ENCODE results near the gene DNAH7. TPM values are rescaled to one million over a fixed set of nuclear protein-coding genes. Genes with fewer than 3 reads are reported as not detected.

DNAH7 gene
- total RNA-seq, 1 experiment from 2014 or later = 0.09 TPM

- H3K9me3 ChIP-seq (ENCODE audit: control insufficient read depth, low read depth, low read length) = no peaks in the 10 kb centered on the region
- no peak overlapping the region for H4K5ac ChIP-seq (ENCODE audit: insufficient read length, low read depth, low read length)
- no peak overlapping the region for H2BK120ac ChIP-seq (ENCODE audit: low read depth, low read length, poor library complexity, severe bottlenecking)
- Mint-ChIP-seq H3K9me3 (peaks cover 26 to 29% of the 10 kb centered on the region in 2 experiments), H3K36me3 (ENCODE audit: insufficient read depth in 1 of 3, low read depth in 3 of 3) (peaks cover 18 to 29% (median 25%) of the 10 kb centered on the region in 3 experiments), H3K4me3 (no peak overlapping the region), H3K27ac (no peak overlapping the region), H3K4me1 (peaks cover 4 to 9% of the 10 kb centered on the region in 2 experiments), H3K27me3 (ENCODE audit: low read depth) (no peaks in the 10 kb centered on the region; the same call in none of the 2 replicates)
- no peaks in the 10 kb centered on the region for H3K79me2 ChIP-seq (ENCODE audit: insufficient read depth, low read length)
- no peak overlapping the region for H2BK20ac ChIP-seq (ENCODE audit: low read depth, low read length, poor library complexity, severe bottlenecking)
- H2BK5ac ChIP-seq (ENCODE audit: insufficient read length, low read length) = no peak overlapping the region
- H4K91ac ChIP-seq (ENCODE audit: insufficient read length, low read depth, low read length) = no peak overlapping the region
- H2BK15ac ChIP-seq (ENCODE audit: low read depth, low read length) = no peak overlapping the region
- H3K27ac ChIP-seq (ENCODE audit: insufficient read length, low read depth, low read length) = no peak overlapping the region
- no peak overlapping the region for H4K8ac ChIP-seq (replicated peaks; ENCODE audit: insufficient read length, low read depth, low read length)
- H3K4ac ChIP-seq (ENCODE audit: low read depth, low read length) = no peak overlapping the region
- H2AK5ac ChIP-seq (ENCODE audit: insufficient read length, low read length) = no peak overlapping the region
- H3K23me2 ChIP-seq (ENCODE audit: insufficient read length, low read depth, low read length, poor library complexity, severe bottlenecking) = no peaks in the 10 kb centered on the region
- H2BK12ac ChIP-seq (ENCODE audit: insufficient read length, low read depth, low read length) = no peak overlapping the region
- H2AFZ ChIP-seq (ENCODE audit: low read length) = no peak overlapping the region
- no CpG with 5 or more reads among the region's 2 CpGs for WGBS (ENCODE audit: extremely low coverage, insufficient read length, low lambda C conversion rate)
- TF ChIP-seq CTCF (conservative IDR thresholded peaks at IDR 0.05) = no peak
- H3K9ac ChIP-seq (ENCODE audit: extremely low read depth, insufficient read length, low read length) = no peak overlapping the region
- DNase-seq = no peak
- no peak overlapping the region for H3K4me2 ChIP-seq (ENCODE audit: insufficient read depth, insufficient read length, low read length)
- H3K79me1 ChIP-seq (ENCODE audit: insufficient read depth, low read depth, low read length, poor library complexity, severe bottlenecking) = no peaks in the 10 kb centered on the region
- no peaks in the 10 kb centered on the region; the same call in 1 of the 2 replicates for H3K4me1 ChIP-seq (ENCODE audit: insufficient read depth, low read length)
- H3K14ac ChIP-seq (ENCODE audit: insufficient read depth, low read length) = no peak overlapping the region
- H3K27me3 ChIP-seq (ENCODE audit: insufficient read depth, low read length) = no peaks in the 10 kb centered on the region
- no peaks in the 10 kb centered on the region for H4K20me1 ChIP-seq (ENCODE audit: control insufficient read depth, insufficient read depth, insufficient read length)
- H3K23ac ChIP-seq (ENCODE audit: insufficient read length, low read depth, low read length) = no peak overlapping the region
- no peak overlapping the region for H3K18ac ChIP-seq (ENCODE audit: insufficient read length, low read depth, low read length)
- H3K56ac ChIP-seq (ENCODE audit: insufficient read length, low read depth, low read length) = no peak overlapping the region
- H3T11ph ChIP-seq (ENCODE audit: low read length) = no peak overlapping the region
Observed at GRCh38 chr2:196080526-196080925, 11.9 kb upstream of the DNAH7 start.

All from H9 (cell line).